AG10803 (cell line): ENCODE results near the gene RAPGEF6.
A peak's percentile ranks its signal among the peaks of the same experiment; 100 is the strongest.

Experiments
- DNase-seq: peaks from one replicate; pipeline ENCODE4 v3.0.0; 2010; ENCODE audit warnings: low read depth
- H3K4me3 ChIP-seq: 2 replicates; pipeline ENCODE4 v1.5.1; 2011; ENCODE audit warnings: mild to moderate bottlenecking, low read length, control low read depth
- CTCF ChIP-seq: conservative IDR thresholded peaks from 2 replicates; pipeline ENCODE4 v1.5.1; 2011; ENCODE audit warnings: mild to moderate bottlenecking, low read length, control low read depth, inconsistent platforms

The RAPGEF6 gene

GRCh38 chr5:131533836-131534235, 101.2 kb downstream of the RAPGEF6 start:
- H3K4me3 ChIP-seq, result no peak overlapping the region
- DNase-seq, result no peak
- no peak for TF ChIP-seq CTCF

- no peak for TF ChIP-seq CTCF
- H3K4me3 ChIP-seq, result no peak overlapping the region
- DNase-seq, result no peak
These were observed 102.9 kb downstream of the RAPGEF6 start for GRCh38 chr5:131532031-131532640.

- no peak overlapping the region for H3K4me3 ChIP-seq
- TF ChIP-seq CTCF, result no peak
- DNase-seq, result no peak
These were observed 104.2 kb downstream of the RAPGEF6 start for GRCh38 chr5:131530706-131531331.

GRCh38 chr5:131528682-131529081, 106.3 kb downstream of the RAPGEF6 start:
- DNase-seq, result no peak
- H3K4me3 ChIP-seq, result no peak overlapping the region
- TF ChIP-seq CTCF, result no peak

- DNase-seq, result peak; percentile 79
- TF ChIP-seq CTCF, result no peak
These were observed 109.2 kb downstream of the RAPGEF6 start for GRCh38 chr5:131525805-131526204.

GRCh38 chr5:131524431-131524830, 110.6 kb downstream of the RAPGEF6 start:
- no peak for TF ChIP-seq CTCF

More at GRCh38 chr5:131525805-131526204, 109.2 kb downstream of the RAPGEF6 start:
- no peak overlapping the region for H3K4me3 ChIP-seq

GRCh38 chr5:131523500-131524185, 111.4 kb downstream of the RAPGEF6 start:
- no peak for TF ChIP-seq CTCF
- DNase-seq, result no peak
- H3K4me3 ChIP-seq, result no peak overlapping the region

More at GRCh38 chr5:131524431-131524830, 110.6 kb downstream of the RAPGEF6 start:
- DNase-seq, result no peak
- no peak overlapping the region for H3K4me3 ChIP-seq
